Sigmoid colon (tissue), 4 donors: ENCODE measurements around the gene PRTFDC1.

Experiments
- EP300 ChIP-seq, 4 donors: sonication (generic); formaldehyde crosslinking; IDR thresholded peaks; one replicate each; pipeline ENCODE4 v1.6.1; 2017; ENCODE audit warnings: antibody characterized with exemption in 4 of 4
- POLR2A ChIP-seq, 2 donors: fragments of 450-650 bp; IDR thresholded peaks; one replicate each; pipeline ENCODE4 v1.6.1; 2016; ENCODE audit warnings: antibody characterized with exemption in 2 of 2, mild to moderate bottlenecking in 2 of 2, moderate library complexity in 2 of 2
- TF ChIP-seq, protein P1 (sequence below), 4 experiments: fragments of 450-650 bp in 3 of 4; fragments of 200-600 bp in 1 of 4; IDR thresholded peaks; one replicate each; pipeline ENCODE4 v1.5.1; 2016 to 2019; ENCODE audit warnings: antibody characterized with exemption in 4 of 4, mild to moderate bottlenecking in 3 of 4, moderate library complexity in 2 of 4

DNA sequence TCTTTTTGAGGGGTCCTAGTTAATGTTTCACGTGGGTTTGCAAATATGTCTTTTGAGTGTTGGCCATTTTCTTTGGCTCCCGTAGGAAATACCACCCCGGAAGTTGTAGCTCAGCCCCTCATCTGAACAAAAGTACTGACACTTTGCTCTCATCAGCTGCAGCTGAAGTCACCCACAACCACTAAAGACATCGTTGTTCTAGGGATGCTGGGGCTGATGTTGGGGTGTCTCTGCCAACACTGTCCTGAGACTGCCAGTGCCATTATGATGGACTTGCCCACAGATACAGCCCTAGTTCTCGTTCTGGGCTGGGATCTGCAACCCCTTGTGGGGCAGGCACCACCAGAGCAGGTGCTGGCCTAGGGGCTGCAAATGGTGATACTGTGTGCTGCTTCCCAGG lies 146.1 kb downstream of the PRTFDC1 start:
- TF ChIP-seq, protein P1, sequence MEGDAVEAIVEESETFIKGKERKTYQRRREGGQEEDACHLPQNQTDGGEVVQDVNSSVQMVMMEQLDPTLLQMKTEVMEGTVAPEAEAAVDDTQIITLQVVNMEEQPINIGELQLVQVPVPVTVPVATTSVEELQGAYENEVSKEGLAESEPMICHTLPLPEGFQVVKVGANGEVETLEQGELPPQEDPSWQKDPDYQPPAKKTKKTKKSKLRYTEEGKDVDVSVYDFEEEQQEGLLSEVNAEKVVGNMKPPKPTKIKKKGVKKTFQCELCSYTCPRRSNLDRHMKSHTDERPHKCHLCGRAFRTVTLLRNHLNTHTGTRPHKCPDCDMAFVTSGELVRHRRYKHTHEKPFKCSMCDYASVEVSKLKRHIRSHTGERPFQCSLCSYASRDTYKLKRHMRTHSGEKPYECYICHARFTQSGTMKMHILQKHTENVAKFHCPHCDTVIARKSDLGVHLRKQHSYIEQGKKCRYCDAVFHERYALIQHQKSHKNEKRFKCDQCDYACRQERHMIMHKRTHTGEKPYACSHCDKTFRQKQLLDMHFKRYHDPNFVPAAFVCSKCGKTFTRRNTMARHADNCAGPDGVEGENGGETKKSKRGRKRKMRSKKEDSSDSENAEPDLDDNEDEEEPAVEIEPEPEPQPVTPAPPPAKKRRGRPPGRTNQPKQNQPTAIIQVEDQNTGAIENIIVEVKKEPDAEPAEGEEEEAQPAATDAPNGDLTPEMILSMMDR (IDR thresholded peaks at IDR 0.05) = no peak
- no peak for TF ChIP-seq EP300 (IDR thresholded peaks at IDR 0.05)
- TF ChIP-seq POLR2A (IDR thresholded peaks at IDR 0.05) = no peak
